Hematopoietic multipotent progenitor cell treated with erythropoietin and hydrocortisone succinate and interleukin-3 and kit ligand, for 8 days (in vitro differentiated cells): ENCODE data around the gene PPEF1.
"Not testable (repeated sequence)": the region's sequence is repeated elsewhere in the genome, so short reads cannot be mapped to it uniquely, and the experiment has no call there.

Experiments
- DNase-seq: peaks from one replicate; pipeline ENCODE4 v3.0.0-alpha.2; 2015

PPEF1 gene

GRCh38 chrX:18799911-18800310, 92.5 kb downstream of the PPEF1 start:
- DNase-seq, result no peak

GRCh38 chrX:18809641-18810040, 102.2 kb downstream of the PPEF1 start:
- DNase-seq, result no peak

GRCh38 chrX:18810416-18810815, 103.0 kb downstream of the PPEF1 start:
- DNase-seq, result no peak

- no peak for DNase-seq
Observed at GRCh38 chrX:18825375-18825774, 117.9 kb downstream of the PPEF1 start.

- no peak for DNase-seq
Observed at GRCh38 chrX:18828832-18829404, 121.5 kb downstream of the PPEF1 start.

- DNase-seq, result no peak
Observed at GRCh38 chrX:18833071-18833731, 125.8 kb downstream of the PPEF1 start.

GRCh38 chrX:18847901-18848300, 140.5 kb downstream of the PPEF1 start:
- DNase-seq, result not testable (repeated sequence)

GRCh38 chrX:18855919-18856644, 148.6 kb downstream of the PPEF1 start:
- no peak for DNase-seq

- no peak for DNase-seq
Observed at GRCh38 chrX:18856645-18856997, 149.2 kb downstream of the PPEF1 start.

GRCh38 chrX:18861511-18861910, 154.1 kb downstream of the PPEF1 start:
- DNase-seq, result no peak

- no peak for DNase-seq
Observed at GRCh38 chrX:18864390-18864920, 157.0 kb downstream of the PPEF1 start.

- no peak for DNase-seq
Observed at GRCh38 chrX:18871161-18871890, 163.9 kb downstream of the PPEF1 start.

GRCh38 chrX:18871970-18872369, 164.5 kb downstream of the PPEF1 start:
- no peak for DNase-seq

GRCh38 chrX:18872621-18873020, 165.2 kb downstream of the PPEF1 start:
- DNase-seq, result no peak

- no peak for DNase-seq
Observed at GRCh38 chrX:18873189-18873791, 165.8 kb downstream of the PPEF1 start.

- DNase-seq, result no peak
Observed at GRCh38 chrX:18873836-18874235, 166.4 kb downstream of the PPEF1 start.

GRCh38 chrX:18874560-18875255, 167.3 kb downstream of the PPEF1 start:
- no peak for DNase-seq

- DNase-seq, result no peak
Observed at GRCh38 chrX:18875256-18875878, 167.9 kb downstream of the PPEF1 start.

GRCh38 chrX:18877469-18877868, 170.0 kb downstream of the PPEF1 start:
- DNase-seq, result no peak
